ENCODE results near the gene FPGS. TPM values are rescaled to one million over a fixed set of nuclear protein-coding genes. Genes with fewer than 3 reads are reported as not detected.

The FPGS gene
- total RNA-seq (ENCODE audit: low replicate concordance) = 32.8 and 60.5 TPM in 2 replicates

DNA sequence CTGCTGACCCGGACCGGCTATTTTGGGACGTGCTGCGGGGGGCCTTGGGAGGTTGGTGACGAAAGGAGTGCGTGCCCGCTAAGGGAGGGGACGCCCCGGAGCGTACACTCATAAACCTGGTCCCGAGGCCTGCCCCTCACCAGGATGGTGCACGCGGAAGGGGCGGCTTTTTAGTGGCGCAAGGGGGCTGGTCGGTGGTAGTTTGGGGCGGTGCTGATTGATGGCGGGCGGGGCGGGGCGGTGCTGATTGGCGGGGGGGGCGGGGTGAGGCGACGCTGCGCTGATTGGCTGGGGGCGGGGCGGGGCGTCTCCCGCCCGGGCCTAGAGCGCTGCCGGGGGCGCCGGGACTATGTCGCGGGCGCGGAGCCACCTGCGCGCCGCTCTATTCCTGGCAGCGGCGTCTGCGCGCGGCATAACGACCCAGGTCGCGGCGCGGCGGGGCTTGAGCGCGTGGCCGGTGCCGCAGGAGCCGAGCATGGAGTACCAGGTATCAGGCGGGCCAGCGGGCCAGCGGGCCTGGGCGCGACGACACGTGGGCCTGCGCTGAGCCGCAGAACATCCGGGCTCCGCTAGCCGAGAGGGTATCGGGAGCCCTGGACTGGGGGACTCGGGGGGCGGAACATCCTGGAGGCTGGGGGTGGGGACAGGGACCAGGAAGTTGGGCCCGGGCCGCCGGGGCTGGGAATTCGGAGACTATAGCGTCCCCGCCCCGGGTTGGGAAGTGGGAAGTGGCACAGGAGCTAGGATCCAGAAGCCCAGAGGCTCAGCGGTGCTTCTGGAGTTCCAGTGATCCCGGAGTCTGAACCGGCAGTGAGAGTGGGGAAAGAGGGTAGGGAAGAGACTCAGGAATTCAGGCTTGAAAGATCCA lies at the start of gene FPGS:
Gene FPGS (plus strand): TSS at position 307 of the 868 bp plus-strand sequence. CDS start 43 bp downstream, at position 350.
- Mint-ChIP-seq H3K27ac (peak within 1 kb of the TSS; percentile 79), H3K36me3 (peaks cover 2% of the 10 kb centered on the region), H3K27me3 (ENCODE audit: insufficient read depth, low read depth) (peaks cover 2% of the 10 kb centered on the region), H3K4me3 (peak within 1 kb of the TSS; percentile 95), H3K4me1 (peaks cover 12% of the 10 kb centered on the region), H3K9me3 (no peaks in the 10 kb centered on the region)
- H3K9ac ChIP-seq = peak within 1 kb of the TSS; percentile 74
- peaks cover 5% of the 10 kb centered on the region for H3K4me1 ChIP-seq
- no peaks in the 10 kb centered on the region for H3K27me3 ChIP-seq
- H4K20me1 ChIP-seq (ENCODE audit: low read depth) = peaks cover 28% of the 10 kb centered on the region
- peak; percentile 97 for DNase-seq (ENCODE audit: low spot score)
- no peaks in the 10 kb centered on the region for H3K9me3 ChIP-seq (ENCODE audit: low read depth)
- peak within 1 kb of the TSS; percentile 97 for H3K4me3 ChIP-seq
- H3K79me2 ChIP-seq (ENCODE audit: low read depth) = peaks cover 26% of the 10 kb centered on the region
- peak within 1 kb of the TSS; percentile 90 for H3K4me2 ChIP-seq
- H2AFZ ChIP-seq (replicated peaks) = peak within 1 kb of the TSS; percentile 97
- H3F3A ChIP-seq (ENCODE audit: low read depth) = peaks cover 16% of the 10 kb centered on the region
- TF ChIP-seq, protein P1, sequence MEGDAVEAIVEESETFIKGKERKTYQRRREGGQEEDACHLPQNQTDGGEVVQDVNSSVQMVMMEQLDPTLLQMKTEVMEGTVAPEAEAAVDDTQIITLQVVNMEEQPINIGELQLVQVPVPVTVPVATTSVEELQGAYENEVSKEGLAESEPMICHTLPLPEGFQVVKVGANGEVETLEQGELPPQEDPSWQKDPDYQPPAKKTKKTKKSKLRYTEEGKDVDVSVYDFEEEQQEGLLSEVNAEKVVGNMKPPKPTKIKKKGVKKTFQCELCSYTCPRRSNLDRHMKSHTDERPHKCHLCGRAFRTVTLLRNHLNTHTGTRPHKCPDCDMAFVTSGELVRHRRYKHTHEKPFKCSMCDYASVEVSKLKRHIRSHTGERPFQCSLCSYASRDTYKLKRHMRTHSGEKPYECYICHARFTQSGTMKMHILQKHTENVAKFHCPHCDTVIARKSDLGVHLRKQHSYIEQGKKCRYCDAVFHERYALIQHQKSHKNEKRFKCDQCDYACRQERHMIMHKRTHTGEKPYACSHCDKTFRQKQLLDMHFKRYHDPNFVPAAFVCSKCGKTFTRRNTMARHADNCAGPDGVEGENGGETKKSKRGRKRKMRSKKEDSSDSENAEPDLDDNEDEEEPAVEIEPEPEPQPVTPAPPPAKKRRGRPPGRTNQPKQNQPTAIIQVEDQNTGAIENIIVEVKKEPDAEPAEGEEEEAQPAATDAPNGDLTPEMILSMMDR (IDR thresholded peaks at IDR 0.05) = no peak
- TF ChIP-seq EZH2phosphoT487 (IDR thresholded peaks at IDR 0.05) (no peak), EZH2 (IDR thresholded peaks at IDR 0.05) (peak; percentile 45)
- H3K36me3 ChIP-seq = no peaks in the 10 kb centered on the region
- H3K27ac ChIP-seq = peak within 1 kb of the TSS; percentile 84

DNA sequence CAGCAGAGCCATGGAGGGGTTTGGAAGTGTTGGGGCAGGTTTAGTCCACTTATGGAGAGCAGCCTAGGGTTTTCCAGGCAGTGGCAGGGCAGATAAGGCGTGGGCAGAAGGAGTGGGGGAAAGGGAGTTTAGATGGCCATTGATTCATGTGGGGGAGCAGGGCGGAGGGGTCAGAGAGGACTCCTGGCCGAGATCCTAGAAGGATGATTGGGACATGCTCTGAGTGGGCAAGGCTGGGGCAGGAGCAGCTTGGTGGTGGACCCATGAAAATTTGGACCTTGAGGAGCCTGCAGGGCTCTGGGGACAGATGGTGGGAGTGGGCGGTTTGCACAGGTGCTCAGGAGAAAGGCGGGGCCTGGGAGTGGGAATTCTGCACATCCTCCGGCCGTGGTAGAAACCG lies 49.5 kb upstream of the FPGS start:
- Histone ChIP-seq H3K36me3 (no peaks in the 10 kb centered on the region), H4K20me1 (ENCODE audit: low read depth) (peaks cover 49% of the 10 kb centered on the region), H3K27ac (no peak overlapping the region), H3K27me3 (peaks cover 50% of the 10 kb centered on the region), H3F3A (ENCODE audit: low read depth) (peaks cover 18% of the 10 kb centered on the region), H3K4me2 (no peak overlapping the region), H3K4me1 (peaks cover 6% of the 10 kb centered on the region), H3K9ac (no peak overlapping the region), H3K9me3 (ENCODE audit: low read depth) (no peaks in the 10 kb centered on the region), H3K4me3 (no peak overlapping the region), H3K79me2 (ENCODE audit: low read depth) (no peaks in the 10 kb centered on the region), H2AFZ (replicated peaks) (no peak overlapping the region)
- peaks cover 31% of the 10 kb centered on the region for H3K27me3 Mint-ChIP-seq (ENCODE audit: insufficient read depth, low read depth)
- H3K4me3 Mint-ChIP-seq = peak overlapping the region; percentile 57
- no peaks in the 10 kb centered on the region for H3K36me3 Mint-ChIP-seq
- no peak overlapping the region for H3K27ac Mint-ChIP-seq
- no peak for DNase-seq (ENCODE audit: low spot score)
- TF ChIP-seq EZH2 (IDR thresholded peaks at IDR 0.05) (no peak), EZH2phosphoT487 (IDR thresholded peaks at IDR 0.05) (no peak)
- TF ChIP-seq, protein P1 (IDR thresholded peaks at IDR 0.05) = no peak
- peaks cover 4% of the 10 kb centered on the region for H3K4me1 Mint-ChIP-seq
- no peaks in the 10 kb centered on the region for H3K9me3 Mint-ChIP-seq

GRCh38 chr9:127753622-127754021 lies 49.1 kb upstream of the FPGS start:
- H3K4me3 ChIP-seq = no peak overlapping the region

More at GRCh38 chr9:127753622-127754021, 49.1 kb upstream of the FPGS start:
- TF ChIP-seq, protein P1 (IDR thresholded peaks at IDR 0.05) = no peak
- TF ChIP-seq EZH2 (IDR thresholded peaks at IDR 0.05) = no peak
- TF ChIP-seq EZH2phosphoT487 (IDR thresholded peaks at IDR 0.05) = no peak
- Mint-ChIP-seq H3K4me3 (peak overlapping the region; percentile 63), H3K36me3 (no peaks in the 10 kb centered on the region), H3K27me3 (ENCODE audit: insufficient read depth, low read depth) (peaks cover 31% of the 10 kb centered on the region), H3K9me3 (no peaks in the 10 kb centered on the region), H3K4me1 (peaks cover 4% of the 10 kb centered on the region), H3K27ac (no peak overlapping the region)
- peak overlapping the region; percentile 99 for H3K4me2 ChIP-seq
- H3K27me3 ChIP-seq = peaks cover 50% of the 10 kb centered on the region
- H3K36me3 ChIP-seq = no peaks in the 10 kb centered on the region
- H3K9ac ChIP-seq = no peak overlapping the region
- peaks cover 49% of the 10 kb centered on the region for H4K20me1 ChIP-seq (ENCODE audit: low read depth)
- no peaks in the 10 kb centered on the region for H3K79me2 ChIP-seq (ENCODE audit: low read depth)
- peaks cover 6% of the 10 kb centered on the region for H3K4me1 ChIP-seq
- H2AFZ ChIP-seq (replicated peaks) = no peak overlapping the region
- H3K27ac ChIP-seq = no peak overlapping the region
- DNase-seq (ENCODE audit: low spot score) = no peak
- no peaks in the 10 kb centered on the region for H3K9me3 ChIP-seq (ENCODE audit: low read depth)
- peaks cover 18% of the 10 kb centered on the region for H3F3A ChIP-seq (ENCODE audit: low read depth)
